NK-92 (cell line): Measurements from ENCODE around the gene TINCR.
"Not testable (repeated sequence)": the region's sequence is repeated elsewhere in the genome, so short reads cannot be mapped to it uniquely, and the experiment has no call there.

Experiments
- DNase-seq: peaks from one replicate; lab custom pipeline; 2025; ENCODE audit not compliant: unreplicated experiment; lab: John Stamatoyannopoulos, UW

Gene TINCR

DNA sequence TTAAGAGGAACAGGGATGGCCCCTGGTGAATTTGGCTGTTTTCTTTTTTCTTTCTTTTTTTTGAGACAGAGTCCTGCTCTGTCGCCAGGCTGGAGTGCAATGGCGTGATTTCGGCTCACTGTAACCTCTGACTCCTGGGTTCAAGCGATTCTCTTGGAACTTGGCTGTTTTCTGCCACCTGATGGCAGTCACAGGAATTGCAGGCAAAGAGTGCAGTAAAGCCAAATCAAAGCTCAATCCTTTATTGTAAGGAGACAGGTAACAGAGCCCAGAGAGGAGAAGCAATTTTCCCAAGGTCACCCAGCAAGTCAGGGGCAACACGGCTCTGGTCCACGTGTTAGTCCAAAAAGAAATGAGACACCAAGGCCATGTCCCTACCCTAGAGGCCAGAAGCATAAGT, 6.2 kb downstream of the TINCR start:
- no peak for DNase-seq

DNA sequence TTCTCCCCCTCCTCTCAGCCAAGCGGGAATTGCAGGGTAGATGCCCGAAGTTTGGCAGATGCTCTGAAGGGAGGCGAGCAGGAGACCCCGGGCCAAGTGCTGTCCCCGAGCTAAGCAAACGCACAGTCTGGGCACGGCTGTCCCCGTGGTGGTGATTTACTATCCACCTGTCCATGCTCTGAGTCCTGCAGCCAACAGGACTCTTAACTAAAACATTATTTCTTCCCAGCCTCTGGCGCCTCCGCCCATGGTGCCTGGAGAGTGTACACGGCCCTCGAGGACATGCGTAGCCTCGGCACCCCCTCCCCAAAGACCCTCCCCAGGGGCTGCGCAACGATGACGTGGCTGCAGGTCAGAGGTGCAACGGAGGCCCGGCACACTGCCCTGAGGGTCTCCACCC, 7.6 kb downstream of the TINCR start:
- DNase-seq = no peak

DNA sequence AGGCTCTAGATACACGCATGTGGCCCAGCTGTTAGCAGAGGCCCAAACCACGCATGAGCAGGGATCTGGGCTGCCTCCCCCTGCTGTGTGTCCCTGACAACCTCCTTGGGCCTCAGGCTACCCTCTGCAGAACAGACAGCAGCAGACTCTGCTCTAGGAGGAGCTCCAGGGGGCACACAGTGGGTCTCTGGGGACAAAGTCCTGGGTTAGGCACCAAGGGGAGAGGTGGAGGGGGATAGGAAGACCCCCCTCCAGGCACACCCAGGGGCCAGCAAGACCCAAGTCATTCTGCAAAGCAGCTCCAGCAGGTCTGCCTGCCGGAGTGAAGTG, 8.0 kb downstream of the TINCR start:
- DNase-seq = no peak

GRCh38 chr19:5558101-5558621, 9.6 kb downstream of the TINCR start:
- DNase-seq = no peak

DNA sequence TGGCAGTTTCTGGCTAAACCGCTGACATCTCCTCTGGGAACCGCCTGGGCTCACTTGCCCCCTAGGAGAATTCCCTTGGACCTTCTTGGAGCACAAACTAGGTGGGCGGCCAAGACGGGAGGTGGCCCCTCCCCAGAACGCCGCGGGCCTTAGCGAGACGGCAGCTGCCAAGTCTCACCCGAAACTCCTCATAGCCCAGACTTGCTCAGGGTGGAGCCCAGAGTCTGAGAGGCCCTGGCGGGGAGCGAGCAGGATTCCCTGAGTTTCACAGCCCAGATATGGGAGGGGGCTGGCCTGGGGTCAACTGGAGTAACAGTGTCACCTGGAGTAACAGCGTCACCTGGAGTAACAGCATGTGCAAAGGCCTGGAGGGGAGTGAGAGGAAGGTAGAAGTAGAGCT, 10.1 kb downstream of the TINCR start:
- DNase-seq = no peak

DNA sequence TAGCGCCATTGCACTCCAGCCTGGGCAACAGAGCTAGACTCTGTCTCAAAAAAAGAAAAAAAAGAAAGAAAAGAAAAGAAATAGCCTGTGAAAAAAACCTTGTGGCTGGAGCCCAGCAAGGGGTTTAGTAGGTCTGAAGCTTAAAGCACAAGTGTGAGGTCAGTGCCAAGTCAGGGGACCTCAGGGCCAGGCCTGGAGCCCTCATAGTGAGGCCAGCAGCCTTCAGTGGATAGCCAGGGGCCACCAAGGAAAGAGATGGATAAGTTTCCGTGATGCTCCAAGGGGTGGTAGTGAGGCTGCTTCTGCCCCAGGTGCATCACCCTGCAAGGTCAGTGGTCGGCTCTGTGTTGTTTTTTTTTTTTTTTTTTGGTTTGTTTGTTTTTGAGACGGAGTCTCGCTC, 12.9 kb downstream of the TINCR start:
- DNase-seq = no peak

GRCh38 chr19:5553892-5554291, 13.9 kb downstream of the TINCR start:
- no peak for DNase-seq

GRCh38 chr19:5547881-5548280, 19.9 kb downstream of the TINCR start:
- DNase-seq = no peak

GRCh38 chr19:5545984-5546383, 21.8 kb downstream of the TINCR start:
- no peak for DNase-seq

DNA sequence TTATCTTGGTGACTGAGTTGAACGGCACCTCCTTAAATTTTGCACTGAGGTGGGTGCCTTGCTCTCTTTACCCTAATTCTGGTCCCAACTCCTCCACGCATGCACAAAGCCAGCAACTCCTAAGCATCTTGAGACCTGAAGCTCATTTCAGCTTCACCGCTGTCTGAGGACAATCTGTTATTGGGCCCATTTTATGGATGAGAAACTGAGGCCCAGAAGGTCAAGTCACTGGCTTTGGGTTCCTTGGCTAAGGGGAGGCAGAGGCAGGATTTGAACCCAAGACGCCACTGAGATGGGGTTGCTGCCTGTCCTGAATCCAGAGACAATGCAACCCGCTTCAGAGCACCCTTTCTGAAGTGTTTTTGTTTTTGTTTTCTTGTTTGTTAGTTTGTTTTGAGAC, 22.7 kb downstream of the TINCR start:
- DNase-seq = no peak

DNA sequence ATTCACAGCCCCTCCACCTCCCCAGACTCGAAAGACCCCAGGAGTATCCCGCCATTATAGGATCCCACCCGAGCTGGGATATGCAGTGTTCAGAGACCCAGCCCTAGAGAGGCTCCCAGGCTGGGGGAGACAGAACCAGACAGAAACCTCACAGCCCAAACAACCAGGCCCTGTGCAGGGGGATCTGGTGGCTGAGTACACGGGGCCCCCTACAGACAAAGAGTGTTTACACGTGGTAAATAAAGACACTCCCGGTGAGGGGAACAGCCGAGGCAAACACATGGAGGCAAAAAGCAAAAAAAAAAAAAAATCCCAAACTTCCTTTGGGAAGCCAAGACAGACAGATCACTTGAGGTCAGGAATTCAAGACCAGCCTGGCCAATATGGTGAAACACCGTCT, 25.1 kb downstream of the TINCR start:
- no peak for DNase-seq

GRCh38 chr19:5541456-5541855, 26.3 kb downstream of the TINCR start:
- no peak for DNase-seq

- no peak for DNase-seq
Measured at GRCh38 chr19:5540208-5540607, 27.5 kb downstream of the TINCR start.

DNA sequence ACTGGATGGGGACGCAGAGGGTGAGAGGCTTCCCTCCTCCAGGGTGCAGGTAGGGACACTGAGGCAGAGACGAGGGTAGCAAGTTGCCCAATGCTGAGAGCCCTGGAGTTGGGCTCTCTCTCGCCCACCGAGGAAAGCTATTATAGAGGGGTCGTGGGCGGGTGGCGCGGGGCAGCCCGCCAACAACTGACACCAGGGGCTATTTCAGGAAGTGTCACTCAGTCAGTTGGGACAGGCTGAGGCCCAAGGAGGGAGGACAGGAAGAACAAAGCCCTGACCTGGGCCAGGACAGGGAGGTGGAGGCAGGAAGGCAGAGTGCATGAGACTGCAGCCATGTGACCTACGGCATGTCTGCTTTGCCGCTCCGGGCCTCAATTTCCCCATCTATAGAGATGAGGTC, 29.9 kb downstream of the TINCR start:
- DNase-seq = no peak

- DNase-seq = not testable (repeated sequence)
Measured at GRCh38 chr19:5536982-5537579, 30.7 kb downstream of the TINCR start.

- DNase-seq = no peak
Measured at GRCh38 chr19:5536337-5536894, 31.3 kb downstream of the TINCR start.

GRCh38 chr19:5534787-5535586, 32.8 kb downstream of the TINCR start:
- no peak for DNase-seq

- no peak for DNase-seq
Measured at GRCh38 chr19:5533257-5533656, 34.5 kb downstream of the TINCR start.

- no peak for DNase-seq
Measured at GRCh38 chr19:5530701-5531100, 37.1 kb downstream of the TINCR start.

GRCh38 chr19:5526691-5527090, 41.1 kb downstream of the TINCR start:
- no peak for DNase-seq

DNA sequence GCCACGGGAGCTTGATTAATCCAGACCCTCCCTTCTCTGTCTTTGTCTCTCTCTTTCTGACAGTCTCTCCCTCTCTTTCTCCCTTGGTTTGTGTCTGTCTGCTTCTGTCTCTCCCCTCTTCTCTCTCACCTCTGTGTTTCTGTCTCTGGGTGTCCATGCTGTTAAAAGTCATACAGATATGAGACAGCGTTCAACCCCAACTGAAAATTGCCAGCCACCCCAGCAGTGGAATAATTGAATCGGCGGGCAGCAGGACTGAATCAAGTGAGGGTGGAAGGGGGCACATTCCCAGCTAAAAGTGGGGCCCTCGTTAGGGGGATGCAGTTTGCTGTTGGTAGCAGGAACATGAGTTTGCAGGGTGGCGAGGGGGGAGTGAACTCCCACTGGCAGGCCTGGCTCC, 43.7 kb downstream of the TINCR start:
- DNase-seq = no peak

DNA sequence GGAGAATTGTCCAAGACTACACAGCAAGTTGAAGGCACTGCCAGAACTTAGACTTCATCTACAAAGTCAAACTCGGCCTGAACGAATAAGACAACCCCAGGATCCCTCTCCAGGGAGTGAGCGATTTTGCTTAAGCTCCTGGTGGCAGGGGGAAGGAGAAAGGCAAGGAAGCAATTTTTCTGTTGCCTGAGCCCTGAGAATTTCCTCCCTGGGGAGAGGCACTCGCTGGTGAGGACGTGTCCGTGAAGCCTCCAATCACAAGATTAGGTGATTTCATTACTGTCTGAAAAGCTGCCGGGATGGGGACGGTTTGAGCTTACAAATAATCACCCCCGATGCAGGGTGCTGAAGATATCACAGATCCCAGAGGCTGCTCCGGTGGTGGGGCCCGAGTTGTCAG, 45.6 kb downstream of the TINCR start:
- no peak for DNase-seq
